SK-N-MC (cell line): ENCODE results near the gene CABP5.

Source experiments
- EZH2 ChIP-seq: fragments of 200-600 bp; sonication (generic); IDR thresholded peaks from one replicate; pipeline ENCODE4 v1.6.1; 2017; ENCODE audit warnings: antibody characterized with exemption
- POLR2AphosphoS5 ChIP-seq: IDR thresholded peaks from 2 replicates; pipeline ENCODE4 v1.6.1; 2012; ENCODE audit warnings: mild to moderate bottlenecking, low read depth, low read length, borderline replicate concordance

GRCh38 chr19:48069435-48069834, 25.6 kb upstream of the CABP5 start:
- TF ChIP-seq POLR2AphosphoS5: no peak
- no peak for TF ChIP-seq EZH2
